SW480 (cell line): ENCODE measurements around the gene SLCO2A1.

Experiments
- DNase-seq: peaks from one replicate; pipeline ENCODE4 v3.0.0-alpha.2; 2016; ENCODE audit warnings: low spot score

The SLCO2A1 gene

GRCh38 chr3:133933097-133934024 lies 96.4 kb downstream of the SLCO2A1 start:
- DNase-seq: no peak

GRCh38 chr3:133932009-133932408 lies 97.7 kb downstream of the SLCO2A1 start:
- DNase-seq: no peak

GRCh38 chr3:133931084-133931483 lies 98.6 kb downstream of the SLCO2A1 start:
- DNase-seq: no peak

- peak; percentile 67 for DNase-seq
Measured at GRCh38 chr3:133930341-133930933, 99.3 kb downstream of the SLCO2A1 start.

- no peak for DNase-seq
Measured at GRCh38 chr3:133928903-133929607, 100.7 kb downstream of the SLCO2A1 start.

- DNase-seq: no peak
Measured at GRCh38 chr3:133928136-133928893, 101.4 kb downstream of the SLCO2A1 start.

GRCh38 chr3:133927540-133928066 lies 102.1 kb downstream of the SLCO2A1 start:
- DNase-seq: no peak

GRCh38 chr3:133926736-133927539 lies 102.8 kb downstream of the SLCO2A1 start:
- DNase-seq: no peak

- no peak for DNase-seq
Measured at GRCh38 chr3:133925960-133926735, 103.6 kb downstream of the SLCO2A1 start.

- DNase-seq: no peak
Measured at GRCh38 chr3:133924041-133924440, 105.7 kb downstream of the SLCO2A1 start.

GRCh38 chr3:133921592-133921991 lies 108.1 kb downstream of the SLCO2A1 start:
- DNase-seq: no peak

GRCh38 chr3:133917144-133917543 lies 112.6 kb downstream of the SLCO2A1 start:
- no peak for DNase-seq

- DNase-seq: no peak
Measured at GRCh38 chr3:133915685-133916658, 113.8 kb downstream of the SLCO2A1 start.

GRCh38 chr3:133914839-133915600 lies 114.7 kb downstream of the SLCO2A1 start:
- no peak for DNase-seq

GRCh38 chr3:133910422-133910821 lies 119.3 kb downstream of the SLCO2A1 start:
- no peak for DNase-seq

- DNase-seq: no peak
Measured at GRCh38 chr3:133905376-133905775, 124.3 kb downstream of the SLCO2A1 start.

GRCh38 chr3:133901847-133902246 lies 127.9 kb downstream of the SLCO2A1 start:
- no peak for DNase-seq

GRCh38 chr3:133901083-133901482 lies 128.6 kb downstream of the SLCO2A1 start:
- no peak for DNase-seq
